HL-60 (cell line): Measurements from ENCODE around the gene ADAR.

Experiments used
- POLR2AphosphoS5 ChIP-seq: IDR thresholded peaks from 2 replicates; pipeline ENCODE4 v1.6.1; 2012; ENCODE audit warnings: low read depth
- TF ChIP-seq, protein P1 (sequence below): IDR thresholded peaks from one replicate; pipeline ENCODE4 v1.5.1; 2011; ENCODE audit warnings: low read length, control low read depth, inconsistent platforms; ENCODE audit not compliant: insufficient read depth
- TF ChIP-seq, protein P2 (sequence below): IDR thresholded peaks from 2 replicates; pipeline ENCODE4 v1.6.1; 2012; ENCODE audit warnings: low read depth; ENCODE audit not compliant: insufficient replicate concordance

DNA sequence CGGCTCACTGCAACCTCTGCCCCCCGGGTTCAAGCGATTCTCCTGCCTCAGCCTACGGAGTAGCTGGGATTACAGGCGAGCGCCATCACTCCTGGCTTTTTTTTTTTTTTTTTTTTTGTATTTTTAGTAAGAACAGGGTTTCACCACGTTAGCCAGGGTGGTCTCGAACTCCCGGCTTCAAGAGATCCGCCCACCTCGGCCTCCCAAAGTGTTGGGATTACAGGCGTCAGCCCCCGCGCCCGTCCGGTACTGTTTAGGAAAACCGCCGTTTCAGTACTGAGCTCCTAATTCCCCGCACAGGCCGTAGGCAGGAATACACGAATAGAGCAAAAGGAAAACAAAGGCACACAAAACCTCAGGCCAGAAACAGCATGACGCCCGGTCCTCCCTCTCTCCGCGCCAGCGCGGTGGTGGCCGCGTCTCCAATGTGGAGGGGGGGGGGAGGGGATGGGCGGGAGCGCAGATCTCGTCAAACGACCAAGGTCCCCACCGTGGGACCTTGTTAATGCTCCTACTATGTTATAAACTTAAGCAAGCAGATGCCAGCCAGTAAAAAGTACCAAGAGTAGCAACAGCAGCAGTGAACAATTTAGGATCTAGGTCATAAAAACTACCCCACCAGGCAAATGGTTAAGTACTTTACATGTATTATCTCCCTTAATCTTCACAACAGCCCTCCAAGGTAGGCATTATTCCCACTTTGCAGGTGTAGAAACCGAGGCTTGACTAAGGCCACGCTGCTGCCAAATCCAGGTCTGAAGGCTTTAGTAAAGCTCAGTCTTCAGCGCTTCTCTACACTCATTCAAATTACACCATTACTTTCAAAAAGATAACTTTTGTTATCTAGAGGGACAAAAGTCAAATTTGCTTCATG, 648 bp upstream of the ADAR start:
- TF ChIP-seq, protein P1, sequence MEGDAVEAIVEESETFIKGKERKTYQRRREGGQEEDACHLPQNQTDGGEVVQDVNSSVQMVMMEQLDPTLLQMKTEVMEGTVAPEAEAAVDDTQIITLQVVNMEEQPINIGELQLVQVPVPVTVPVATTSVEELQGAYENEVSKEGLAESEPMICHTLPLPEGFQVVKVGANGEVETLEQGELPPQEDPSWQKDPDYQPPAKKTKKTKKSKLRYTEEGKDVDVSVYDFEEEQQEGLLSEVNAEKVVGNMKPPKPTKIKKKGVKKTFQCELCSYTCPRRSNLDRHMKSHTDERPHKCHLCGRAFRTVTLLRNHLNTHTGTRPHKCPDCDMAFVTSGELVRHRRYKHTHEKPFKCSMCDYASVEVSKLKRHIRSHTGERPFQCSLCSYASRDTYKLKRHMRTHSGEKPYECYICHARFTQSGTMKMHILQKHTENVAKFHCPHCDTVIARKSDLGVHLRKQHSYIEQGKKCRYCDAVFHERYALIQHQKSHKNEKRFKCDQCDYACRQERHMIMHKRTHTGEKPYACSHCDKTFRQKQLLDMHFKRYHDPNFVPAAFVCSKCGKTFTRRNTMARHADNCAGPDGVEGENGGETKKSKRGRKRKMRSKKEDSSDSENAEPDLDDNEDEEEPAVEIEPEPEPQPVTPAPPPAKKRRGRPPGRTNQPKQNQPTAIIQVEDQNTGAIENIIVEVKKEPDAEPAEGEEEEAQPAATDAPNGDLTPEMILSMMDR = no peak
- TF ChIP-seq, protein P2, sequence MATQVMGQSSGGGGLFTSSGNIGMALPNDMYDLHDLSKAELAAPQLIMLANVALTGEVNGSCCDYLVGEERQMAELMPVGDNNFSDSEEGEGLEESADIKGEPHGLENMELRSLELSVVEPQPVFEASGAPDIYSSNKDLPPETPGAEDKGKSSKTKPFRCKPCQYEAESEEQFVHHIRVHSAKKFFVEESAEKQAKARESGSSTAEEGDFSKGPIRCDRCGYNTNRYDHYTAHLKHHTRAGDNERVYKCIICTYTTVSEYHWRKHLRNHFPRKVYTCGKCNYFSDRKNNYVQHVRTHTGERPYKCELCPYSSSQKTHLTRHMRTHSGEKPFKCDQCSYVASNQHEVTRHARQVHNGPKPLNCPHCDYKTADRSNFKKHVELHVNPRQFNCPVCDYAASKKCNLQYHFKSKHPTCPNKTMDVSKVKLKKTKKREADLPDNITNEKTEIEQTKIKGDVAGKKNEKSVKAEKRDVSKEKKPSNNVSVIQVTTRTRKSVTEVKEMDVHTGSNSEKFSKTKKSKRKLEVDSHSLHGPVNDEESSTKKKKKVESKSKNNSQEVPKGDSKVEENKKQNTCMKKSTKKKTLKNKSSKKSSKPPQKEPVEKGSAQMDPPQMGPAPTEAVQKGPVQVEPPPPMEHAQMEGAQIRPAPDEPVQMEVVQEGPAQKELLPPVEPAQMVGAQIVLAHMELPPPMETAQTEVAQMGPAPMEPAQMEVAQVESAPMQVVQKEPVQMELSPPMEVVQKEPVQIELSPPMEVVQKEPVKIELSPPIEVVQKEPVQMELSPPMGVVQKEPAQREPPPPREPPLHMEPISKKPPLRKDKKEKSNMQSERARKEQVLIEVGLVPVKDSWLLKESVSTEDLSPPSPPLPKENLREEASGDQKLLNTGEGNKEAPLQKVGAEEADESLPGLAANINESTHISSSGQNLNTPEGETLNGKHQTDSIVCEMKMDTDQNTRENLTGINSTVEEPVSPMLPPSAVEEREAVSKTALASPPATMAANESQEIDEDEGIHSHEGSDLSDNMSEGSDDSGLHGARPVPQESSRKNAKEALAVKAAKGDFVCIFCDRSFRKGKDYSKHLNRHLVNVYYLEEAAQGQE = peak; percentile 1
- TF ChIP-seq POLR2AphosphoS5 = no peak
